CD4-positive, alpha-beta T cell treated with Interleukin-4 for 4 hours (primary cell): ENCODE results near the gene SVEP1.
"Not testable (repeated sequence)": the region's sequence is repeated elsewhere in the genome, so short reads cannot be mapped to it uniquely, and the experiment has no call there.

Experiments used
- DNase-seq: peaks from one replicate; pipeline ENCODE4 v3.0.0-alpha.2; 2020

The SVEP1 gene

GRCh38 chr9:110575945-110576344, 3.6 kb downstream of the SVEP1 start:
- no peak for DNase-seq

- DNase-seq, result no peak
These were observed 4.4 kb downstream of the SVEP1 start for GRCh38 chr9:110575169-110575568.

- no peak for DNase-seq
These were observed 6.2 kb downstream of the SVEP1 start for GRCh38 chr9:110573305-110573704.

- DNase-seq, result no peak
These were observed 7.6 kb downstream of the SVEP1 start for GRCh38 chr9:110571801-110572483.

GRCh38 chr9:110566156-110566555, 13.4 kb downstream of the SVEP1 start:
- DNase-seq, result no peak

GRCh38 chr9:110561826-110562225, 17.7 kb downstream of the SVEP1 start:
- no peak for DNase-seq

- no peak for DNase-seq
These were observed 19.7 kb downstream of the SVEP1 start for GRCh38 chr9:110559869-110560268.

GRCh38 chr9:110555551-110556331, 23.8 kb downstream of the SVEP1 start:
- DNase-seq, result no peak

- DNase-seq, result no peak
These were observed 33.1 kb downstream of the SVEP1 start for GRCh38 chr9:110546411-110546871.

- DNase-seq, result no peak
These were observed 33.8 kb downstream of the SVEP1 start for GRCh38 chr9:110545705-110546104.

- DNase-seq, result no peak
These were observed 35.9 kb downstream of the SVEP1 start for GRCh38 chr9:110543631-110544051.

- no peak for DNase-seq
These were observed 37.6 kb downstream of the SVEP1 start for GRCh38 chr9:110541950-110542349.

- DNase-seq, result no peak
These were observed 40.9 kb downstream of the SVEP1 start for GRCh38 chr9:110538647-110539041.

GRCh38 chr9:110537841-110538646, 41.5 kb downstream of the SVEP1 start:
- no peak for DNase-seq

GRCh38 chr9:110536822-110537221, 42.7 kb downstream of the SVEP1 start:
- DNase-seq, result no peak

GRCh38 chr9:110534162-110534561, 45.4 kb downstream of the SVEP1 start:
- not testable (repeated sequence) for DNase-seq

GRCh38 chr9:110532908-110533665, 46.5 kb downstream of the SVEP1 start:
- no peak for DNase-seq

GRCh38 chr9:110531776-110532175, 47.8 kb downstream of the SVEP1 start:
- no peak for DNase-seq

- not testable (repeated sequence) for DNase-seq
These were observed 48.3 kb downstream of the SVEP1 start for GRCh38 chr9:110531241-110531640.

- no peak for DNase-seq
These were observed 50.9 kb downstream of the SVEP1 start for GRCh38 chr9:110528645-110529044.

- DNase-seq, result no peak
These were observed 53.1 kb downstream of the SVEP1 start for GRCh38 chr9:110526426-110526825.

- no peak for DNase-seq
These were observed 58.3 kb downstream of the SVEP1 start for GRCh38 chr9:110521206-110521605.
